ENCODE measurements around the gene FRMD1. TPM values are rescaled to one million over a fixed set of nuclear protein-coding genes. Genes with fewer than 3 reads are reported as not detected.

The FRMD1 gene
- total and polyA plus RNA-seq, 2 of the 8 experiments (the other 6 are each of a cell fraction or from before 2014, with no cell fraction given) = 0.36 TPM; not detected in 1

- no peak overlapping the region for H3K9ac ChIP-seq (replicated peaks in 1 of 4; ENCODE audit: extremely low read depth in 1 of 4, low read depth in 3 of 4, low read length in 3 of 4)
- no peak overlapping the region for H4K8ac ChIP-seq (ENCODE audit: extremely low read depth, insufficient read depth, low read length)
- H3K79me2 ChIP-seq (ENCODE audit: control insufficient read depth in 1 of 2, insufficient read depth in 2 of 2, low read length in 2 of 2) = no peaks in the 10 kb centered on the region
- peaks cover 0 to 8% (median 4%) of the 10 kb centered on the region in 4 experiments; a peak in 4 of 7 replicates for H3K27me3 ChIP-seq (replicated peaks in 1 of 4; ENCODE audit: control insufficient read depth in 3 of 4, extremely low read depth in 1 of 4, insufficient read depth in 3 of 4, low read length in 3 of 4)
- H3K36me3 ChIP-seq (ENCODE audit: control insufficient read depth in 2 of 4, insufficient read depth in 4 of 4, low read length in 3 of 4) = no peaks in the 10 kb centered on the region
- no peak overlapping the region for H2AK5ac ChIP-seq (ENCODE audit: low read depth, low read length)
- H3K56ac ChIP-seq (replicated peaks; ENCODE audit: insufficient read length, low read depth, low read length) = no peak overlapping the region
- no peak overlapping the region for H2BK120ac ChIP-seq (replicated peaks; ENCODE audit: low read depth, low read length)
- no peak overlapping the region for H3K4me3 ChIP-seq (ENCODE audit: extremely low read depth in 1 of 4, insufficient read depth in 2 of 4, low read depth in 3 of 4, low read length in 4 of 4)
- H3K23ac ChIP-seq (ENCODE audit: insufficient read length) = no peak overlapping the region
- H4K20me1 ChIP-seq (replicated peaks in 1 of 2; ENCODE audit: control insufficient read depth in 1 of 2, insufficient read depth in 2 of 2, low read length in 2 of 2) = no peaks in the 10 kb centered on the region
- no peak overlapping the region for H3K4ac ChIP-seq (replicated peaks; ENCODE audit: insufficient read length, low read depth, low read length)
- H4K91ac ChIP-seq (replicated peaks; ENCODE audit: insufficient read length, low read length) = no peak overlapping the region
- CTCF ChIA-PET (ENCODE audit: partially characterized antibody) = interaction anchor here (0.7 to 8.2 kb wide), 6 partner anchors 9 to 130 kb away, joined by 3 to 54 read pairs (median 3); no protein-coding TSS in a partner anchor
- H3K27ac ChIP-seq (ENCODE audit: low read depth, low read length) = no peak overlapping the region
- FAIRE-seq (no peak), DNase-seq (ENCODE audit: low read depth in 1 of 2, low spot score in 2 of 2) (no peak)
- no peak overlapping the region for H4K5ac ChIP-seq (ENCODE audit: insufficient read length, low read depth, low read length)
- no peak overlapping the region for H2BK15ac ChIP-seq (ENCODE audit: low read length)
- H2AFZ ChIP-seq (ENCODE audit: low read length) = no peak overlapping the region
- WGBS, 2 experiments (ENCODE audit: extremely low coverage in 1 of 2, insufficient coverage in 1 of 2, insufficient read length in 1 of 2, insufficient replicate concordance in 2 of 2, low coverage in 1 of 2, low lambda C conversion rate in 2 of 2, missing lambda C conversion rate in 1 of 2) = 90% methylated on average over 21 of the region's 22 CpGs; no CpG with 5 or more reads in 1 of the 2 experiments
- no peak overlapping the region for H2BK20ac ChIP-seq (ENCODE audit: low read length)
- peaks cover under 1 to 7% (median 2%) of the 10 kb centered on the region in 4 experiments; a peak in 6 of 7 replicates for H3K4me1 ChIP-seq (replicated peaks in 1 of 4; ENCODE audit: control insufficient read depth in 3 of 4, insufficient read depth in 4 of 4, low read length in 3 of 4)
- H2BK12ac ChIP-seq (ENCODE audit: low read depth, low read length) = no peak overlapping the region; the same call in 1 of the 2 replicates
- H3K79me1 ChIP-seq (ENCODE audit: low read depth, low read length) = no peaks in the 10 kb centered on the region
- H3K18ac ChIP-seq (ENCODE audit: extremely low read depth, low read length) = no peak overlapping the region
- no peak overlapping the region for H3K4me2 ChIP-seq (ENCODE audit: insufficient read depth in 1 of 2, low read depth in 2 of 2, low read length in 2 of 2)
- H3K23me2 ChIP-seq (ENCODE audit: low read depth, low read length) = no peaks in the 10 kb centered on the region
- no peak overlapping the region for H2BK5ac ChIP-seq (ENCODE audit: low read depth, low read length)
- POLR2A ChIA-PET (ENCODE audit: partially characterized antibody) = no interaction called here
- no peak overlapping the region for H3K14ac ChIP-seq (ENCODE audit: insufficient read length)
- H3K9me3 ChIP-seq (ENCODE audit: insufficient read depth in 2 of 2, low read depth in 1 of 2, low read length in 1 of 2) = no peaks in the 10 kb centered on the region
- TF ChIP-seq KDM1A (IDR thresholded peaks at IDR 0.05; ENCODE audit: borderline replicate concordance, low read length) (no peak), CHD1 (IDR thresholded peaks at IDR 0.05; ENCODE audit: low read depth, low read length) (no peak), SP2 (IDR thresholded peaks at IDR 0.05; ENCODE audit: low read length) (no peak)
Observed at GRCh38 chr6:168126566-168127383, 47.8 kb upstream of the FRMD1 start.
